ENCODE measurements around the gene TRPM3. TPM values are rescaled to one million over a fixed set of nuclear protein-coding genes. Genes with fewer than 3 reads are reported as not detected.

Gene TRPM3
- total RNA-seq, 3 donors from 2014 or later (not counting 1 experiment from before 2014, with no cell fraction given) = not detected

GRCh38 chr9:70791936-70792335 lies 329.5 kb downstream of the TRPM3 start:
- no peaks in the 10 kb centered on the region for H3K9me3 ChIP-seq (ENCODE audit: control insufficient read depth, insufficient read depth, low read length)
- ATAC-seq (no peak), DNase-seq (no peak)
- Mint-ChIP-seq H3K36me3 (no peaks in the 10 kb centered on the region), H3K27ac (no peak overlapping the region), H3K4me1 (no peaks in the 10 kb centered on the region), H3K27me3 (ENCODE audit: low read depth in 2 of 2) (no peaks in the 10 kb centered on the region), H3K9me3 (no peaks in the 10 kb centered on the region), H3K4me3 (no peak overlapping the region)
- no peak for TF ChIP-seq CTCF (IDR thresholded peaks at IDR 0.05)
- no peaks in the 10 kb centered on the region for H3K36me3 ChIP-seq (ENCODE audit: control insufficient read depth, insufficient read depth, low read length)
- 93% methylated on average over 3 of the region's 3 CpGs for WGBS (ENCODE audit: insufficient coverage)
- no peaks in the 10 kb centered on the region for H3K4me1 ChIP-seq (ENCODE audit: control insufficient read depth, insufficient read depth, low read length)
- no peak overlapping the region for H3K27ac ChIP-seq (ENCODE audit: low read length)
- intact Hi-C loops (cut with micrococcal nuclease) = no loop called here
- no peak overlapping the region for H3K4me3 ChIP-seq (ENCODE audit: low read length)
- no peaks in the 10 kb centered on the region for H3K27me3 ChIP-seq (ENCODE audit: control insufficient read depth, insufficient read depth, low read length)

GRCh38 chr9:70789086-70789485 lies 332.3 kb downstream of the TRPM3 start:
- Histone ChIP-seq H3K27me3 (ENCODE audit: control insufficient read depth, insufficient read depth, low read length) (no peaks in the 10 kb centered on the region), H3K36me3 (ENCODE audit: control insufficient read depth, insufficient read depth, low read length) (no peaks in the 10 kb centered on the region), H3K4me1 (ENCODE audit: control insufficient read depth, insufficient read depth, low read length) (no peaks in the 10 kb centered on the region), H3K4me3 (ENCODE audit: low read length) (no peak overlapping the region), H3K27ac (ENCODE audit: low read length) (no peak overlapping the region), H3K9me3 (ENCODE audit: control insufficient read depth, insufficient read depth, low read length) (no peaks in the 10 kb centered on the region)
- H3K36me3 Mint-ChIP-seq = no peaks in the 10 kb centered on the region
- no peaks in the 10 kb centered on the region for H3K4me1 Mint-ChIP-seq
- no peak overlapping the region for H3K4me3 Mint-ChIP-seq
- ATAC-seq = no peak
- peaks cover 0 to 2% of the 10 kb centered on the region in 2 donors for H3K27me3 Mint-ChIP-seq (ENCODE audit: low read depth in 2 of 2)
- TF ChIP-seq CTCF (IDR thresholded peaks at IDR 0.05) = no peak
- H3K27ac Mint-ChIP-seq = no peak overlapping the region
- DNase-seq = no peak
- intact Hi-C loops (cut with micrococcal nuclease) = no loop called here
- H3K9me3 Mint-ChIP-seq = no peaks in the 10 kb centered on the region
- 100% methylated on average over 1 of the region's 1 CpG for whole genome bisulfite sequencing (ENCODE audit: insufficient coverage)

- H3K4me3 ChIP-seq (ENCODE audit: low read length) = no peak overlapping the region
- no peaks in the 10 kb centered on the region for H3K9me3 Mint-ChIP-seq
- H3K27ac Mint-ChIP-seq = no peak overlapping the region
- H3K27ac ChIP-seq (ENCODE audit: low read length) = no peak overlapping the region
- H3K4me1 Mint-ChIP-seq = no peaks in the 10 kb centered on the region
- H3K36me3 Mint-ChIP-seq = no peaks in the 10 kb centered on the region
- DNase-seq (no peak), ATAC-seq (no peak)
- TF ChIP-seq CTCF (IDR thresholded peaks at IDR 0.05) = no peak
- H3K36me3 ChIP-seq (ENCODE audit: control insufficient read depth, insufficient read depth, low read length) = no peaks in the 10 kb centered on the region
- no peaks in the 10 kb centered on the region for H3K4me1 ChIP-seq (ENCODE audit: control insufficient read depth, insufficient read depth, low read length)
- WGBS (ENCODE audit: insufficient coverage) = 0% methylated on average over 1 of the region's 2 CpGs
- H3K4me3 Mint-ChIP-seq = no peak overlapping the region
- H3K27me3 Mint-ChIP-seq (ENCODE audit: low read depth in 2 of 2) = peaks cover 0 to 14% of the 10 kb centered on the region in 2 donors
- no peaks in the 10 kb centered on the region for H3K9me3 ChIP-seq (ENCODE audit: control insufficient read depth, insufficient read depth, low read length)
- no peaks in the 10 kb centered on the region for H3K27me3 ChIP-seq (ENCODE audit: control insufficient read depth, insufficient read depth, low read length)
- intact Hi-C loops (cut with micrococcal nuclease) = no loop called here
Measured at GRCh38 chr9:70784456-70784855, 337.0 kb downstream of the TRPM3 start.

GRCh38 chr9:70778568-70778967 lies 342.9 kb downstream of the TRPM3 start:
- peaks cover 4 to 13% of the 10 kb centered on the region in 2 donors for H3K27me3 Mint-ChIP-seq (ENCODE audit: low read depth in 2 of 2)
- Histone ChIP-seq H3K27me3 (ENCODE audit: control insufficient read depth, insufficient read depth, low read length) (no peaks in the 10 kb centered on the region), H3K4me3 (ENCODE audit: low read length) (no peak overlapping the region), H3K4me1 (ENCODE audit: control insufficient read depth, insufficient read depth, low read length) (no peaks in the 10 kb centered on the region), H3K27ac (ENCODE audit: low read length) (no peak overlapping the region), H3K36me3 (ENCODE audit: control insufficient read depth, insufficient read depth, low read length) (no peaks in the 10 kb centered on the region), H3K9me3 (ENCODE audit: control insufficient read depth, insufficient read depth, low read length) (no peaks in the 10 kb centered on the region)
- H3K9me3 Mint-ChIP-seq = peaks cover 0 to 1% of the 10 kb centered on the region in 2 donors
- WGBS (ENCODE audit: insufficient coverage) = 83% methylated on average over 3 of the region's 3 CpGs
- H3K27ac Mint-ChIP-seq = no peak overlapping the region
- intact Hi-C loops (cut with micrococcal nuclease) = no loop called here
- no peaks in the 10 kb centered on the region for H3K36me3 Mint-ChIP-seq
- no peak for TF ChIP-seq CTCF (IDR thresholded peaks at IDR 0.05)
- no peaks in the 10 kb centered on the region for H3K4me1 Mint-ChIP-seq
- DNase-seq = no peak
- no peak for ATAC-seq
- H3K4me3 Mint-ChIP-seq = no peak overlapping the region
